Measurements from ENCODE around the gene ACTMAP. TPM values are rescaled to one million over a fixed set of nuclear protein-coding genes. Genes with fewer than 3 reads are reported as not detected.
A peak's percentile ranks its signal among the peaks of the same experiment; 100 is the strongest.

ACTMAP gene
- total and polyA plus RNA-seq, 2 of the 13 experiments (the other 11 are each of a cell fraction or from before 2014, with no cell fraction given): 2.2 to 7.9 TPM

DNA sequence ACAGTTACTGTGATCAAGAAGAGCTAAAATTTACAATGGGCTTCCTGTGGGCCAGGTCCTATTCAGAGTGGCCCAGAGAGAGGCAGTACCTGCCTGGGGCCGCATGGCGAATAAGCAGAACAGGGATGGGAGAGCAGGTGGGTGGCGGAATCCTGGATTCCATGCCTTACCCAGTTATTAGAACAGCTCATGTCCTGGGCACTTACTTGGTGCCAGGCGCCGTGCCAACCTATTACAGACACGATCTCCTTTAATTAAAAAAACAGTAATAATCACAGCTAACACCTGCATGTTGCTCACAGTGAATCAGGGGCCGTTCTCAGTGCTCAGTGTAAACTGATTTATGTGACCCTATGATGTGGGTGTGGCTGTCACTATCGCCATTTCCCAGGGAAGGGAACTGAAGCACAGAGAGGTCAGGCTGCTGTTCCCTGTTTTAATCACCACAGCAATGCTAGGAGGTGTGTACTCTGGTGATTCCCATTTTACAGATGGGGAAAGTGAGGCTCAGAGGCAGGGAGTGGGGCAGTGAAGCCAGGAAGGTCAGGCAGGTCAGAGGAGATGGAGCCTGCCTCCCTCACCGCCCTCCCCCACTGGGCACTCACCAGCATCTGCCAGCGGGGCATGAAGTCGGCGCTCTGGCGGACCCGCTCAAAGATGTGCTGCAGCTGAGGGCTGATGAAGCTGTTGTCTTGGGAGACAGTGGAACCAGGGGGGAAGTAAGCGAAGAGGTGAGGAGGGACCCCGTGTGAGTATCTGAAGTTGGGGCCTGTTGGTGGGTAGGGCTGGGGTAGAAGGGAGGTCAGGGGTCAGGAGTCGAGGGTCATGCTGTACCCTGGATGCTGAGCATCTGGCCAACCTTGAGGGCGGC lies 45.6 kb downstream of the ACTMAP start:
- DNase-seq (ENCODE audit: low spot score) (no peak), FAIRE-seq (no peak), ATAC-seq (no peak)
- CTCF ChIA-PET (ENCODE audit: low intra/inter-chr PET ratio, low total read pairs): no interaction called here
- H3K27ac ChIP-seq (ENCODE audit: extremely low read length, insufficient read depth, low read length): no peak overlapping the region
- peaks cover 7% of the 10 kb centered on the region; the same call in 1 of the 2 replicates for H3K4me1 ChIP-seq (ENCODE audit: insufficient read depth, low read length)
- POLR2A ChIA-PET: interaction anchor here (1.3 kb wide), 1 partner anchor 13 kb away, joined by 3 read pairs; no protein-coding TSS in a partner anchor
- H3K4me2 ChIP-seq (ENCODE audit: low read depth, low read length): no peak overlapping the region
- H3K36me3 ChIP-seq (replicated peaks in 1 of 2; ENCODE audit: control insufficient read depth in 1 of 2, insufficient read depth in 2 of 2, low read length in 2 of 2): peaks cover 8 to 25% of the 10 kb centered on the region in 2 experiments; a peak in 4 of 5 replicates
- intact Hi-C loops (cut with micrococcal nuclease; ENCODE audit: unreplicated experiment): no loop called here
- H4K20me1 ChIP-seq (ENCODE audit: insufficient read depth, low read length): no peaks in the 10 kb centered on the region
- H3K27me3 ChIP-seq (ENCODE audit: control insufficient read depth in 1 of 2, insufficient read depth in 2 of 2, low read length in 2 of 2): no peaks in the 10 kb centered on the region
- in situ Hi-C loops (cut with HindIII; ENCODE audit: extremely low pct_ligation_motif_present, low pct_unique_long_range_greater_than_20kb): loop anchor here (5.0 kb wide), 1 partner anchor 42 kb away; no protein-coding TSS in a partner anchor
- no peaks in the 10 kb centered on the region for H3K9me3 ChIP-seq (ENCODE audit: low read length)
- BruUV-seq (replicated peaks): no TSS peak
- H3K9ac ChIP-seq (ENCODE audit: insufficient read depth, low read depth, low read length): no peak overlapping the region
- no peaks in the 10 kb centered on the region for H3K79me2 ChIP-seq (ENCODE audit: insufficient read depth, low read length)
- no peak overlapping the region for H2AFZ ChIP-seq (ENCODE audit: low read length)
- WGBS (ENCODE audit: low lambda C conversion rate): 93% methylated on average over 18 of the region's 18 CpGs
- no peak overlapping the region for H3K4me3 ChIP-seq (replicated peaks in 1 of 3; ENCODE audit: insufficient read depth in 1 of 3, low read depth in 2 of 3, low read length in 3 of 3)
- TF ChIP-seq ZNF629 (CRISPR knock-in tag; conservative IDR thresholded peaks at IDR 0.05): peak; percentile 80
- no peak for TF ChIP-seq HNRNPL (IDR thresholded peaks at IDR 0.05; ENCODE audit: low read depth, low read length)

DNA sequence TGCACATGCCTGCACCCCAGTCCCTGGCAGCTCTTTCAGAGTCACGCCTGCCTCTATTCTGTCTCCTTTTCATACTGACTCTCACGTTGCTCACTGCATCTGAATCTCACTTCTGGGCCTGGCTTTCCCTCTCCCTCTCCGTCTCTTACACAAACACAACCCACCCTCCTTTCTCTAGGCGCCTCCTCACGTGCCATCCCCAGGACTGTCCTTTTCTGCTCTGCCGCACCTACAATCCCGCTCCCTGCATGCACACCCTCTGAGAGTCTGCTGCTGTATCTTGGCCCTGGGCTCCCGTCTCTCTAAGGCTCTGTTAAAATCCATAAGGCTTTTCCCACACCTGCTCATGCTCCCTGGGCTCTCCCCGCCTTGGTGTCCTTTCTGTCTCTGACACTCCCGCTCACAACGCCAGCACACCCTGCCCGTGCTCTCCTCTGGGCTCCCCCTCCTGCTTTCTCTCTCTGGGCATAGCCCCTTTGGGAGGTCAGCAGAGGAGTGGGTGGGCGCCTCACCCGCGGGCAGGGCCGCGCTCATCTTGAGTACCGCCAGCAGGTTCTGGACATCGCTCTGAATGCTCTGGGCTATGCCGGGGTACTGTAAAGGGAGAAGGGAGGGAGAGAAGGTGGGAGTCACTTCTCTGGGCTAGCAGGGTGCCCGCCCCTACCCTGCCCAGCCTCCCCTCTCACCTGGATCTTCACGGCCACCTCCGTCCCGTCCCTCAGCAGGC lies 47.1 kb downstream of the ACTMAP start:
- Histone ChIP-seq H3K36me3 (replicated peaks in 1 of 2; ENCODE audit: control insufficient read depth in 1 of 2, insufficient read depth in 2 of 2, low read length in 2 of 2) (peaks cover 8 to 21% of the 10 kb centered on the region in 2 experiments; a peak in 4 of 5 replicates), H3K27ac (ENCODE audit: extremely low read length, insufficient read depth, low read length) (no peak overlapping the region), H4K20me1 (ENCODE audit: insufficient read depth, low read length) (no peaks in the 10 kb centered on the region), H2AFZ (ENCODE audit: low read length) (no peak overlapping the region), H3K9me3 (ENCODE audit: low read length) (no peaks in the 10 kb centered on the region), H3K4me2 (ENCODE audit: low read depth, low read length) (no peak overlapping the region), H3K4me3 (replicated peaks in 1 of 3; ENCODE audit: insufficient read depth in 1 of 3, low read depth in 2 of 3, low read length in 3 of 3) (no peak overlapping the region), H3K9ac (ENCODE audit: insufficient read depth, low read depth, low read length) (no peak overlapping the region), H3K4me1 (ENCODE audit: insufficient read depth, low read length) (peaks cover 7% of the 10 kb centered on the region; the same call in 1 of the 2 replicates), H3K79me2 (ENCODE audit: insufficient read depth, low read length) (no peaks in the 10 kb centered on the region), H3K27me3 (ENCODE audit: control insufficient read depth in 1 of 2, insufficient read depth in 2 of 2, low read length in 2 of 2) (no peaks in the 10 kb centered on the region)
- FAIRE-seq (no peak), DNase-seq (ENCODE audit: low spot score) (no peak), ATAC-seq (no peak)
- intact Hi-C loops (cut with micrococcal nuclease; ENCODE audit: unreplicated experiment) (no loop called here), in situ Hi-C loops (cut with HindIII; ENCODE audit: extremely low pct_ligation_motif_present, low pct_unique_long_range_greater_than_20kb) (loop anchor here (5.0 kb wide), 1 partner anchor 41 kb away; no protein-coding TSS in a partner anchor)
- ChIA-PET CTCF (ENCODE audit: low intra/inter-chr PET ratio, low total read pairs) (interaction anchor here (1.4 to 2.2 kb wide), 2 partner anchors 41 to 69 kb away, joined by 5 to 19 read pairs; no protein-coding TSS in a partner anchor), POLR2A (interaction anchor here (1.3 kb wide), 1 partner anchor 14 kb away, joined by 3 read pairs; no protein-coding TSS in a partner anchor)
- BruUV-seq (replicated peaks): no TSS peak
- TF ChIP-seq, protein P1, sequence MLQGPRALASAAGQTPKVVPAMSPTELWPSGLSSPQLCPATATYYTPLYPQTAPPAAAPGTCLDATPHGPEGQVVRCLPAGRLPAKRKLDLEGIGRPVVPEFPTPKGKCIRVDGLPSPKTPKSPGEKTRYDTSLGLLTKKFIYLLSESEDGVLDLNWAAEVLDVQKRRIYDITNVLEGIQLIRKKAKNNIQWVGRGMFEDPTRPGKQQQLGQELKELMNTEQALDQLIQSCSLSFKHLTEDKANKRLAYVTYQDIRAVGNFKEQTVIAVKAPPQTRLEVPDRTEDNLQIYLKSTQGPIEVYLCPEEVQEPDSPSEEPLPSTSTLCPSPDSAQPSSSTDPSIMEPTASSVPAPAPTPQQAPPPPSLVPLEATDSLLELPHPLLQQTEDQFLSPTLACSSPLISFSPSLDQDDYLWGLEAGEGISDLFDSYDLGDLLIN (CRISPR knock-in tag; IDR thresholded peaks at IDR 0.05; ENCODE audit: borderline replicate concordance): no peak
- 0 out of 2 replicates have a peak, but pooled peaks have one; percentile 46 for TF ChIP-seq ZNF432 (CRISPR knock-in tag; IDR thresholded peaks at IDR 0.05; ENCODE audit: borderline replicate concordance)
- WGBS (ENCODE audit: low lambda C conversion rate): 93% methylated on average over 21 of the region's 24 CpGs
